ENCODE data around the gene PHACTR2. TPM values are rescaled to one million over a fixed set of nuclear protein-coding genes. Genes with fewer than 3 reads are reported as not detected.

Gene PHACTR2
- total and polyA plus RNA-seq, 2 of the 13 experiments (the other 11 are each of a cell fraction or from before 2014, with no cell fraction given) = 11.3 to 28.2 TPM

- TF ChIP-seq SIN3A (IDR thresholded peaks at IDR 0.05; ENCODE audit: borderline replicate concordance, low read depth, low read length) (peak; percentile 89; the same call in 1 of the 2 replicates), TFDP1 (CRISPR knock-in tag; IDR thresholded peaks at IDR 0.05; ENCODE audit: borderline replicate concordance) (peak; percentile 48; the same call in 1 of the 2 replicates), ZNF530 (CRISPR knock-in tag; IDR thresholded peaks at IDR 0.05; ENCODE audit: low read depth) (no peak), ZNF567 (CRISPR knock-in tag; IDR thresholded peaks at IDR 0.05; ENCODE audit: borderline replicate concordance) (peak; percentile 85), ZNF749 (CRISPR knock-in tag; IDR thresholded peaks at IDR 0.05; ENCODE audit: borderline replicate concordance) (peak; percentile 86; the same call in 1 of the 2 replicates), SMC3 (IDR thresholded peaks at IDR 0.05; ENCODE audit: low read length) (no peak), MXD4 (CRISPR knock-in tag; IDR thresholded peaks at IDR 0.05) (0 out of 2 replicates have a peak, but pooled peaks have one; percentile 60), ZNF761 (CRISPR knock-in tag; conservative IDR thresholded peaks at IDR 0.05) (0 out of 2 replicates have a peak, but pooled peaks have one; percentile 40), ZNF691 (CRISPR knock-in tag; IDR thresholded peaks at IDR 0.05; ENCODE audit: borderline replicate concordance, low read depth) (peak; percentile 80; the same call in 1 of the 2 replicates), RELA (CRISPR knock-in tag; IDR thresholded peaks at IDR 0.05) (no peak), ZSCAN31 (CRISPR knock-in tag; IDR thresholded peaks at IDR 0.05; ENCODE audit: low read depth) (peak; percentile 77; the same call in 1 of the 2 replicates), ZNF20 (CRISPR knock-in tag; IDR thresholded peaks at IDR 0.05) (peak; percentile 79; the same call in 1 of the 2 replicates), ZNF616 (CRISPR knock-in tag; IDR thresholded peaks at IDR 0.05; ENCODE audit: low read depth) (peak; percentile 78; the same call in 1 of the 2 replicates), ZNF7 (CRISPR knock-in tag; IDR thresholded peaks at IDR 0.05) (no peak; the same call in 1 of the 2 replicates), HNF4G (IDR thresholded peaks at IDR 0.05; ENCODE audit: borderline replicate concordance, low read depth, low read length) (no peak; the same call in 1 of the 2 replicates), HNF4G (CRISPR knock-in tag; IDR thresholded peaks at IDR 0.05; ENCODE audit: borderline replicate concordance, low read depth) (peak; percentile 66; the same call in 1 of the 2 replicates), ZNF768 (CRISPR knock-in tag; IDR thresholded peaks at IDR 0.05) (peak; percentile 80; the same call in 1 of the 2 replicates), BCL3 (CRISPR knock-in tag; IDR thresholded peaks at IDR 0.05) (peak; percentile 82), ZNF225 (CRISPR knock-in tag; IDR thresholded peaks at IDR 0.05) (peak; percentile 92)
- TF ChIP-seq, protein P1, sequence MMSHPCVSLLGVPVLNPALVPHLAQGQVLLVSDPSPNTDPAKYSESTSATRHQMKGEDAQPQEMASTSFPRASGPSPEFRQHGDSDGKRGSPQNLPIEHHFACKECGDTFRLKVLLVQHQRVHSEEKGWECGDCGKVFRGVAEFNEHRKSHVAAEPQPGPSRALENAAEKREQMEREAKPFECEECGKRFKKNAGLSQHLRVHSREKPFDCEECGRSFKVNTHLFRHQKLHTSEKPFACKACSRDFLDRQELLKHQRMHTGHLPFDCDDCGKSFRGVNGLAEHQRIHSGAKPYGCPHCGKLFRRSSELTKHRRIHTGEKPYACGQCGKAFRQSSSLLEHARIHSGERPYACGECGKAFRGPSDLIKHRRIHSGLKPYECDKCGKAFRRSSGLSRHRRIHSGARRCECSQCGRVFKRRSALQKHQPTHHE (CRISPR knock-in tag; IDR thresholded peaks at IDR 0.05; ENCODE audit: borderline replicate concordance) = 0 out of 2 replicates have a peak, but pooled peaks have one; percentile 82
- TF ChIP-seq, protein P2, sequence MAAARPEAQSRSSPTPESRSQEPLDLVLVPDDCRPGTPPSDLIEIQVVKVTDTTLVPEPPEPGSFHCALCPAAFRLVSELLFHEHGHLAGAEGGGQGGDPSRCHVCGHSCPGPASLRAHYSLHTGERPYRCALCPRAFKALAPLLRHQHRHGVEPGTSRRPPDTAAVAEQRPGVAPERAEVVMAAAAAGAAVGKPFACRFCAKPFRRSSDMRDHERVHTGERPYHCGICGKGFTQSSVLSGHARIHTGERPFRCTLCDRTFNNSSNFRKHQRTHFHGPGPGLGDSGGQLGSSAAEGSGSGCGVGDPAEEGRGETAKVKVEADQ (CRISPR knock-in tag; IDR thresholded peaks at IDR 0.05; ENCODE audit: borderline replicate concordance) = peak; percentile 27; the same call in 1 of the 2 replicates
Observed at GRCh38 chr6:143677891-143678791, at the start of gene PHACTR2 (continued).

Data from HepG2 (cell line).